ENCODE data around the gene PCYT2.

DNA sequence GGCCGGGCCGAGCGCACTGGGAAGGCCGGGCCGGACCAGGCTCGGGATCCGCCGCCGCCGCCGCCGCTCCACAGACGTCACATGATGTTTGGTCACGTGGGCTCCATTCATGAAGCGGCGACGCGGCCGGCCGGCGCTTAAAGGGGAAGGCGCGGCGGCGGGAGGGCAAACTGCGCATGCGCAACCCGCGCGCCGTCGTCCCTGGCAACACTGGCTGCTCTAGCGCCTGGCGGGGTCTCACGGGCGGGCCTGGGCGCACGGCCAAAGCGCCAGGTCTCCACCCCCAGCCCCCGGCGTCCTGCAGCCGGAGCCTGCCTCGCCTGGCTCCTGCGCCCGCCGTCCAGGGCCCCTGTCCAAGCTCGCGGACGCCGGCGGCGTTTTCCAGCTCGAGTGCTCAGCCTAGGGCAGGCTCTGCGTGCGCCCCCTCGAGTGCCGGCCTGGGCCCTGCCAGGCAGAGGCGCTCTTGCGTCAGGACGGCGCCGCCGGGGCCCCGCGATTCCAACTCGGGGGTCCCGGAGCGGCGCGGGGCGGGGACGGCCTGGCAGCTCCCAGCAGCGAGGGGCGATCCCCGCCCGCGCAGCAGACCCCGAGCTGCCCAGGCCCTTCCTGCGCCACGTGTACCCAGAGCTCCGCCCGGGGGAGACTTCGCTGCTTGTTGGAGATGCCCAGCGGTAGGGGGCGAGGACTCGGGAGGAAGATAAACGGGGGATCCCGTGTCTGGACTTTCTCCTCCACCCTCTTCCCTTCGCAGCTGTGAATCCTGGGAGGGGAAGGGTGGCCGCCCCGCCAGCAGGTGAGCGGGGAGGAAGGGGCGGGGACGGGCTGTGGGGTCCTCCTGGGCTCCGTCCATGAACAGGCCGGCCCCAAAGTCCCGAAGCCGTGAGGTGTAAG lies 16.7 kb upstream of the PCYT2 start, which contains the start of gene MAFG:
- TF ChIP-seq, protein P1, sequence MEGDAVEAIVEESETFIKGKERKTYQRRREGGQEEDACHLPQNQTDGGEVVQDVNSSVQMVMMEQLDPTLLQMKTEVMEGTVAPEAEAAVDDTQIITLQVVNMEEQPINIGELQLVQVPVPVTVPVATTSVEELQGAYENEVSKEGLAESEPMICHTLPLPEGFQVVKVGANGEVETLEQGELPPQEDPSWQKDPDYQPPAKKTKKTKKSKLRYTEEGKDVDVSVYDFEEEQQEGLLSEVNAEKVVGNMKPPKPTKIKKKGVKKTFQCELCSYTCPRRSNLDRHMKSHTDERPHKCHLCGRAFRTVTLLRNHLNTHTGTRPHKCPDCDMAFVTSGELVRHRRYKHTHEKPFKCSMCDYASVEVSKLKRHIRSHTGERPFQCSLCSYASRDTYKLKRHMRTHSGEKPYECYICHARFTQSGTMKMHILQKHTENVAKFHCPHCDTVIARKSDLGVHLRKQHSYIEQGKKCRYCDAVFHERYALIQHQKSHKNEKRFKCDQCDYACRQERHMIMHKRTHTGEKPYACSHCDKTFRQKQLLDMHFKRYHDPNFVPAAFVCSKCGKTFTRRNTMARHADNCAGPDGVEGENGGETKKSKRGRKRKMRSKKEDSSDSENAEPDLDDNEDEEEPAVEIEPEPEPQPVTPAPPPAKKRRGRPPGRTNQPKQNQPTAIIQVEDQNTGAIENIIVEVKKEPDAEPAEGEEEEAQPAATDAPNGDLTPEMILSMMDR (IDR thresholded peaks at IDR 0.05): peak in 2 of 5 experiments; percentile 12 to 16
- TF ChIP-seq POLR2A (IDR thresholded peaks at IDR 0.05) (no peak), POLR2AphosphoS5 (IDR thresholded peaks at IDR 0.05) (peak; percentile 79 to 83 (median 81)), EP300 (IDR thresholded peaks at IDR 0.05; ENCODE audit: low read depth) (no peak)
